GM12878 (cell line): ENCODE measurements around the gene CARD14. TPM values are rescaled to one million over a fixed set of nuclear protein-coding genes. Genes with fewer than 3 reads are reported as not detected.

Experiments used
- ATAC-seq: fragments of 200-7000 bp; cut with Tn5 transposase; 3 replicates; pipeline ENCODE4 v1.9.1; 2020; ENCODE audit warnings: mild to moderate bottlenecking, moderate library complexity
- BruUV-seq: library from RNA; stranded (reverse); fragments of 400-500 nt; replicated peaks from 2 replicates; lab custom pipeline; 2021; lab: Mats Ljungman, UMichigan
- CTCF ChIA-PET: fragments of 300-600 bp; sonication (Branson Sonifier 250); formaldehyde crosslinking; extraction: SDS; loops from one replicate; lab custom pipeline; 2021; ENCODE audit warnings: inconsistent platforms; lab: Yijun Ruan, JAX
- POLR2A ChIA-PET: fragments of 350-600 bp; formaldehyde crosslinking; extraction: SDS; loops from one replicate; lab custom pipeline; 2021; ENCODE audit warnings: inconsistent platforms; lab: Charles Lee
- RAD21 ChIA-PET: fragments of 300-600 bp; sonication (Branson Sonifier 250); formaldehyde crosslinking; loops from one replicate; lab custom pipeline; 2023; ENCODE audit warnings: antibody characterized with exemption; ENCODE audit not compliant: unreplicated experiment; lab: Charles Lee
- SMC1A ChIA-PET: fragments of 300-600 bp; sonication (Branson Sonifier 250); formaldehyde crosslinking; loops from one replicate; lab custom pipeline; 2023; ENCODE audit not compliant: unreplicated experiment, uncharacterized antibody; lab: Charles Lee
- DNase-seq: peaks from one replicate; pipeline ENCODE4 v3.0.0-alpha.2; 2011; ENCODE audit warnings: low read depth, low spot score
- FAIRE-seq: peaks from 3 replicates; lab custom pipeline; 2011; peaks lifted over from hg19 to GRCh38; lab: Jason Lieb, UNC
- H2AFZ ChIP-seq: 2 replicates; pipeline ENCODE4 v1.6.0; 2011; ENCODE audit warnings: low read depth, low read length, control low read depth; ENCODE audit not compliant: control insufficient read depth
- H3K27ac ChIP-seq: 2 replicates; pipeline ENCODE4 v1.5.1; 2011; ENCODE audit warnings: control low read depth; ENCODE audit not compliant: control insufficient read depth, insufficient read depth
- H3K27me3 ChIP-seq, 2 experiments: replicated peaks in 1 of 2; 2 replicates each; pipeline versions ENCODE4 v1.6.0 to v1.6.1; 2011; ENCODE audit warnings: low read length in 1 of 2; ENCODE audit not compliant: control insufficient read depth in 2 of 2, insufficient read depth in 2 of 2
- H3K36me3 ChIP-seq, 2 experiments: 2 replicates each; pipeline ENCODE4 v1.5.1; 2011; ENCODE audit warnings: low read length in 1 of 2; ENCODE audit not compliant: control insufficient read depth in 2 of 2, insufficient read depth in 2 of 2
- H3K4me1 ChIP-seq: 2 replicates; pipeline ENCODE4 v1.6.1; 2011; ENCODE audit warnings: mild to moderate bottlenecking, low read length, moderate library complexity, mixed read lengths; ENCODE audit not compliant: control insufficient read depth, insufficient read depth
- H3K4me2 ChIP-seq: 2 replicates; pipeline ENCODE4 v1.6.0; 2011; ENCODE audit warnings: control low read depth; ENCODE audit not compliant: control insufficient read depth, insufficient read depth
- H3K4me3 ChIP-seq: fragments of 200-600 bp; sonication (generic); 2 replicates; pipeline ENCODE4 v1.5.1; 2016
- H3K79me2 ChIP-seq: 2 replicates; pipeline ENCODE4 v1.6.0; 2011; ENCODE audit warnings: low read length; ENCODE audit not compliant: control insufficient read depth, insufficient read depth
- H3K9ac ChIP-seq: 2 replicates; pipeline ENCODE4 v1.8.0; 2011; ENCODE audit warnings: low read length, control low read depth, mixed read lengths; ENCODE audit not compliant: control insufficient read depth, insufficient read depth
- H3K9me3 ChIP-seq: replicated peaks from 3 replicates; pipeline ENCODE4 v1.5.1; 2011; ENCODE audit warnings: mild to moderate bottlenecking, low read length; ENCODE audit not compliant: control insufficient read depth, insufficient read depth
- H4K20me1 ChIP-seq: 2 replicates; pipeline ENCODE4 v1.6.0; 2011; ENCODE audit not compliant: control insufficient read depth, insufficient read depth
- CHD1 ChIP-seq: IDR thresholded peaks from 2 replicates; pipeline ENCODE4 v1.6.1; 2012; ENCODE audit warnings: low read depth, low read length, improper control_type of control experiment
- CREB1 ChIP-seq: IDR thresholded peaks from 2 replicates; pipeline ENCODE4 v1.6.1; 2012; ENCODE audit warnings: low read depth, mild to moderate bottlenecking, inconsistent platforms
- MTA2 ChIP-seq: fragments of 450-650 bp; IDR thresholded peaks from 2 replicates; pipeline ENCODE4 v1.6.1; 2016; ENCODE audit warnings: low read depth, mild to moderate bottlenecking, moderate library complexity
- POLR2AphosphoS2 ChIP-seq: IDR thresholded peaks from 2 replicates; pipeline ENCODE4 v1.6.1; 2011; ENCODE audit warnings: low read depth, mild to moderate bottlenecking, low read length, improper control_type of control experiment, moderate library complexity
- STAT1 ChIP-seq: fragments of 450-650 bp; conservative IDR thresholded peaks from 2 replicates; pipeline ENCODE4 v1.6.1; 2014; ENCODE audit warnings: antibody characterized with exemption, mild to moderate bottlenecking
- SUPT20H ChIP-seq: IDR thresholded peaks from 2 replicates; pipeline ENCODE4 v1.6.1; 2011; ENCODE audit warnings: low read depth, mild to moderate bottlenecking, low read length, moderate library complexity, borderline replicate concordance; ENCODE audit not compliant: control insufficient read depth
- TARDBP ChIP-seq: IDR thresholded peaks from 2 replicates; pipeline ENCODE4 v1.6.1; 2016; ENCODE audit warnings: borderline replicate concordance
- TCF7 ChIP-seq: IDR thresholded peaks from 2 replicates; pipeline ENCODE4 v1.6.1; 2014; ENCODE audit warnings: antibody characterized with exemption, borderline replicate concordance
- ZNF24 ChIP-seq: fragments of 450-650 bp; IDR thresholded peaks from 2 replicates; pipeline ENCODE4 v1.6.1; 2017; ENCODE audit warnings: antibody characterized with exemption, mild to moderate bottlenecking
- ZNF622 ChIP-seq: fragments of 450-650 bp; IDR thresholded peaks from 2 replicates; pipeline ENCODE4 v1.6.1; 2017; ENCODE audit warnings: mild to moderate bottlenecking, inconsistent platforms
- WGBS: methylation state at CpG from one replicate; pipeline ENCODE4 v1.1.6; 2016; ENCODE audit warnings: low lambda C conversion rate; ENCODE audit not compliant: insufficient replicate concordance, insufficient coverage; ENCODE audit errors: missing lambda C conversion rate; 5-methylcytosine and 5-hydroxymethylcytosine counted together
- in situ Hi-C: fragments of 300-500 bp; cut with MboI; formaldehyde crosslinking; loops from 9 replicates; pipeline ENCODE4 v1.14.3; 2018; ENCODE audit warnings: mixed read lengths
- intact Hi-C: fragments of 100-400 bp; cut with micrococcal nuclease; formaldehyde crosslinking; loops from one replicate; pipeline ENCODE4 v1.14.2; 2022; ENCODE audit not compliant: unreplicated experiment
- polyA plus RNA-seq, 11 experiments: library from polyadenylated mRNA; depleted of rRNA in 4 of 11; unstranded in 6 of 11; stranded (reverse) in 5 of 11; fragments of >200 nt; fragmentation: Nextera tagmentation in 4 of 11; fragmentation: Illumina TruSeq in 1 of 11; extraction: Ambion mirVana in 4 of 11; extraction: Trizol in 1 of 11; gene quantifications; 1 replicate in 1 of 11; 2 replicates in 10 of 11; pipeline versions ENCODE4 v1.2.1 to v1.2.3, GENCODE V29; 2011 to 2016; ENCODE audit warnings: inconsistent platforms in 2 of 11, missing spikeins in 2 of 11, low read depth in 1 of 11
- total RNA-seq, 4 experiments: library from RNA; depleted of rRNA in 3 of 4; stranded (reverse); fragments of >200 nt in 3 of 4; fragmentation: Illumina TruSeq in 1 of 4; extraction: Trizol in 1 of 4; gene quantifications; 2 replicates each; pipeline versions ENCODE4 v1.2.1 to v1.2.3, GENCODE V29; 2013 to 2021
- TF ChIP-seq, protein P1 (sequence below): fragments of 450-650 bp; IDR thresholded peaks from 2 replicates; pipeline ENCODE4 v1.6.1; 2017; ENCODE audit warnings: antibody characterized with exemption, mild to moderate bottlenecking, moderate library complexity
- TF ChIP-seq, protein P2 (sequence below): fragments of 450-650 bp; conservative IDR thresholded peaks from 2 replicates; pipeline ENCODE4 v1.6.1; 2017; ENCODE audit warnings: mild to moderate bottlenecking, moderate library complexity
- TF ChIP-seq, protein P3 (sequence below): fragments of 450-650 bp; IDR thresholded peaks from 2 replicates; pipeline ENCODE4 v1.6.1; 2017; ENCODE audit warnings: mild to moderate bottlenecking, moderate library complexity

The CARD14 gene
- total and polyA plus RNA-seq, 10 of the 15 experiments (the other 5 are each of a cell fraction or from before 2014, with no cell fraction given) = 0.08 to 0.15 TPM; not detected in 8

DNA sequence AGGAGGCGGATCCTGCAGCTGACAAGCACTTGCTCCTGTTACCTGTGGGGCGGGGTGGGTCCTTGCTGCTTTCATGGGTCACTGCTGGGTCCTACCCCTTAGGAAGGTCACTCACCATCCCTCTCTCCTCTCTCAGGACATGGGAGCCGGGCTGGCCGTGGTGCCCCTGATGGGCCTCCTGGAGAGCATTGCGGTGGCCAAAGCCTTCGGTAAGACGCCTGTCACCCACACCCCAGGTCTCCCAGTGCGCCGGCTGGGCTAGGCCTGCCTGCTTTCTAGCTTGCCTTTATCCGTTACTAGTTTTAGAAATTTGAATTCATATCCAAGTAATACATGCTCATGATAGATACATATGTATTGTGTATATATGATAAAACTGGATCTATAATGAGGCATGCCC is 67.6 kb downstream of the CARD14 start (continued):
- TF ChIP-seq, protein P1, sequence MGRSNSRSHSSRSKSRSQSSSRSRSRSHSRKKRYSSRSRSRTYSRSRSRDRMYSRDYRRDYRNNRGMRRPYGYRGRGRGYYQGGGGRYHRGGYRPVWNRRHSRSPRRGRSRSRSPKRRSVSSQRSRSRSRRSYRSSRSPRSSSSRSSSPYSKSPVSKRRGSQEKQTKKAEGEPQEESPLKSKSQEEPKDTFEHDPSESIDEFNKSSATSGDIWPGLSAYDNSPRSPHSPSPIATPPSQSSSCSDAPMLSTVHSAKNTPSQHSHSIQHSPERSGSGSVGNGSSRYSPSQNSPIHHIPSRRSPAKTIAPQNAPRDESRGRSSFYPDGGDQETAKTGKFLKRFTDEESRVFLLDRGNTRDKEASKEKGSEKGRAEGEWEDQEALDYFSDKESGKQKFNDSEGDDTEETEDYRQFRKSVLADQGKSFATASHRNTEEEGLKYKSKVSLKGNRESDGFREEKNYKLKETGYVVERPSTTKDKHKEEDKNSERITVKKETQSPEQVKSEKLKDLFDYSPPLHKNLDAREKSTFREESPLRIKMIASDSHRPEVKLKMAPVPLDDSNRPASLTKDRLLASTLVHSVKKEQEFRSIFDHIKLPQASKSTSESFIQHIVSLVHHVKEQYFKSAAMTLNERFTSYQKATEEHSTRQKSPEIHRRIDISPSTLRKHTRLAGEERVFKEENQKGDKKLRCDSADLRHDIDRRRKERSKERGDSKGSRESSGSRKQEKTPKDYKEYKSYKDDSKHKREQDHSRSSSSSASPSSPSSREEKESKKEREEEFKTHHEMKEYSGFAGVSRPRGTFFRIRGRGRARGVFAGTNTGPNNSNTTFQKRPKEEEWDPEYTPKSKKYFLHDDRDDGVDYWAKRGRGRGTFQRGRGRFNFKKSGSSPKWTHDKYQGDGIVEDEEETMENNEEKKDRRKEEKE = no peak
- no peak for TF ChIP-seq CREB1
- TF ChIP-seq ZNF24 = no peak
- no peak for TF ChIP-seq ZNF622
- TF ChIP-seq, protein P2, sequence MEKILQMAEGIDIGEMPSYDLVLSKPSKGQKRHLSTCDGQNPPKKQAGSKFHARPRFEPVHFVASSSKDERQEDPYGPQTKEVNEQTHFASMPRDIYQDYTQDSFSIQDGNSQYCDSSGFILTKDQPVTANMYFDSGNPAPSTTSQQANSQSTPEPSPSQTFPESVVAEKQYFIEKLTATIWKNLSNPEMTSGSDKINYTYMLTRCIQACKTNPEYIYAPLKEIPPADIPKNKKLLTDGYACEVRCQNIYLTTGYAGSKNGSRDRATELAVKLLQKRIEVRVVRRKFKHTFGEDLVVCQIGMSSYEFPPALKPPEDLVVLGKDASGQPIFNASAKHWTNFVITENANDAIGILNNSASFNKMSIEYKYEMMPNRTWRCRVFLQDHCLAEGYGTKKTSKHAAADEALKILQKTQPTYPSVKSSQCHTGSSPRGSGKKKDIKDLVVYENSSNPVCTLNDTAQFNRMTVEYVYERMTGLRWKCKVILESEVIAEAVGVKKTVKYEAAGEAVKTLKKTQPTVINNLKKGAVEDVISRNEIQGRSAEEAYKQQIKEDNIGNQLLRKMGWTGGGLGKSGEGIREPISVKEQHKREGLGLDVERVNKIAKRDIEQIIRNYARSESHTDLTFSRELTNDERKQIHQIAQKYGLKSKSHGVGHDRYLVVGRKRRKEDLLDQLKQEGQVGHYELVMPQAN = no peak
- TF ChIP-seq STAT1 = no peak

DNA sequence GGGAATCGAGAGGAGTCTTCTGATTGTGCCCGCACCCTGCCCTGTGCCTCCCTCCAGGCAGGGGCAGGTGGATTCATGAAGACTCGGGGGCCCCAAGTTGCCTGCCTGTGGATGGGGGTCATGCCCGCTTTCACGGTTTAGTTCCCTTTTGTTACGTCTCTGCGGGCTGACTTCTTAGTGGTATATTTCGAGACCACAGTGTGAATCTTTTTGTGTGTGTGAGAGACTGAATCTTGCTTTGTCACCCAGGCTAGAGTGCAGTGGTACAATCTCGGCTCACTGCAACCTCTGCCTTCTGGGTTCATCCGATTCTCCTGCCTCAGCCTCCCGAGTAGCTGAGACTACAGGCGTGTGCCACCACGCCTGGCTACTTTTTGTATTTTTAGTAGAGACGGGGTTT is 72.7 kb downstream of the CARD14 start:
- no peak overlapping the region for H3K4me3 ChIP-seq
- TF ChIP-seq, protein P3, sequence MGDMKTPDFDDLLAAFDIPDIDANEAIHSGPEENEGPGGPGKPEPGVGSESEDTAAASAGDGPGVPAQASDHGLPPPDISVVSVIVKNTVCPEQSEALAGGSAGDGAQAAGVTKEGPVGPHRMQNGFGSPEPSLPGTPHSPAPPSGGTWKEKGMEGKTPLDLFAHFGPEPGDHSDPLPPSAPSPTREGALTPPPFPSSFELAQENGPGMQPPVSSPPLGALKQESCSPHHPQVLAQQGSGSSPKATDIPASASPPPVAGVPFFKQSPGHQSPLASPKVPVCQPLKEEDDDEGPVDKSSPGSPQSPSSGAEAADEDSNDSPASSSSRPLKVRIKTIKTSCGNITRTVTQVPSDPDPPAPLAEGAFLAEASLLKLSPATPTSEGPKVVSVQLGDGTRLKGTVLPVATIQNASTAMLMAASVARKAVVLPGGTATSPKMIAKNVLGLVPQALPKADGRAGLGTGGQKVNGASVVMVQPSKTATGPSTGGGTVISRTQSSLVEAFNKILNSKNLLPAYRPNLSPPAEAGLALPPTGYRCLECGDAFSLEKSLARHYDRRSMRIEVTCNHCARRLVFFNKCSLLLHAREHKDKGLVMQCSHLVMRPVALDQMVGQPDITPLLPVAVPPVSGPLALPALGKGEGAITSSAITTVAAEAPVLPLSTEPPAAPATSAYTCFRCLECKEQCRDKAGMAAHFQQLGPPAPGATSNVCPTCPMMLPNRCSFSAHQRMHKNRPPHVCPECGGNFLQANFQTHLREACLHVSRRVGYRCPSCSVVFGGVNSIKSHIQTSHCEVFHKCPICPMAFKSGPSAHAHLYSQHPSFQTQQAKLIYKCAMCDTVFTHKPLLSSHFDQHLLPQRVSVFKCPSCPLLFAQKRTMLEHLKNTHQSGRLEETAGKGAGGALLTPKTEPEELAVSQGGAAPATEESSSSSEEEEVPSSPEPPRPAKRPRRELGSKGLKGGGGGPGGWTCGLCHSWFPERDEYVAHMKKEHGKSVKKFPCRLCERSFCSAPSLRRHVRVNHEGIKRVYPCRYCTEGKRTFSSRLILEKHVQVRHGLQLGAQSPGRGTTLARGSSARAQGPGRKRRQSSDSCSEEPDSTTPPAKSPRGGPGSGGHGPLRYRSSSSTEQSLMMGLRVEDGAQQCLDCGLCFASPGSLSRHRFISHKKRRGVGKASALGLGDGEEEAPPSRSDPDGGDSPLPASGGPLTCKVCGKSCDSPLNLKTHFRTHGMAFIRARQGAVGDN = no peak
- TF ChIP-seq CHD1 (no peak), MTA2 (no peak), POLR2AphosphoS2 (no peak), TCF7 (no peak), TARDBP (no peak), SUPT20H (no peak)
- FAIRE-seq = no peak
- H2AFZ ChIP-seq = no peak overlapping the region
- no peaks in the 10 kb centered on the region for H3K79me2 ChIP-seq
- no peaks in the 10 kb centered on the region for H3K9me3 ChIP-seq
- in situ Hi-C loops (no loop called here), intact Hi-C loops (no loop called here)
- ChIA-PET SMC1A (no interaction called here), POLR2A (no interaction called here), CTCF (no interaction called here), RAD21 (no interaction called here)
- no peaks in the 10 kb centered on the region for H3K27me3 ChIP-seq
- no peak for DNase-seq
- BruUV-seq = no TSS peak
- no peaks in the 10 kb centered on the region for H3K4me1 ChIP-seq
- no peak overlapping the region for H3K4me2 ChIP-seq
- no peaks in the 10 kb centered on the region for H4K20me1 ChIP-seq
- no peak for ATAC-seq
- no peaks in the 10 kb centered on the region for H3K36me3 ChIP-seq
- no peak overlapping the region for H3K9ac ChIP-seq
- WGBS = 71% methylated on average over 14 of the region's 14 CpGs
- H3K27ac ChIP-seq = no peak overlapping the region
